ENCODE data around the gene CALCOCO1. TPM values are rescaled to one million over a fixed set of nuclear protein-coding genes. Genes with fewer than 3 reads are reported as not detected.

Gene CALCOCO1
- total and polyA plus RNA-seq, 2 of the 13 experiments (the other 11 are each of a cell fraction or from before 2014, with no cell fraction given): 7.7 to 47.7 TPM

GRCh38 chr12:53664191-53664590, 63.1 kb downstream of the CALCOCO1 start:
- BruUV-seq (replicated peaks): no TSS peak
- ATAC-seq (no peak), DNase-seq (ENCODE audit: low spot score) (no peak), FAIRE-seq (no peak)
- ChIA-PET POLR2A (interaction anchor here (1.1 kb wide), 1 partner anchor 11 kb away, joined by 4 read pairs; no protein-coding TSS in a partner anchor), CTCF (ENCODE audit: low intra/inter-chr PET ratio, low total read pairs) (no interaction called here)
- Histone ChIP-seq H3K9ac (ENCODE audit: insufficient read depth, low read depth, low read length) (no peak overlapping the region), H2AFZ (ENCODE audit: low read length) (no peak overlapping the region), H3K79me2 (ENCODE audit: insufficient read depth, low read length) (no peaks in the 10 kb centered on the region), H4K20me1 (ENCODE audit: insufficient read depth, low read length) (no peaks in the 10 kb centered on the region), H3K4me1 (ENCODE audit: insufficient read depth, low read length) (peaks cover 19% of the 10 kb centered on the region), H3K27ac (ENCODE audit: extremely low read length, insufficient read depth, low read length) (no peak overlapping the region), H3K27me3 (ENCODE audit: control insufficient read depth in 1 of 2, insufficient read depth in 2 of 2, low read length in 2 of 2) (no peaks in the 10 kb centered on the region), H3K9me3 (ENCODE audit: low read length) (no peaks in the 10 kb centered on the region), H3K4me3 (replicated peaks in 1 of 3; ENCODE audit: insufficient read depth in 1 of 3, low read depth in 2 of 3, low read length in 3 of 3) (no peak overlapping the region), H3K36me3 (replicated peaks in 1 of 2; ENCODE audit: control insufficient read depth in 1 of 2, insufficient read depth in 2 of 2, low read length in 2 of 2) (peaks cover 3 to 38% of the 10 kb centered on the region in 2 experiments), H3K4me2 (ENCODE audit: low read depth, low read length) (no peak overlapping the region)
- in situ Hi-C loops (cut with HindIII; ENCODE audit: extremely low pct_ligation_motif_present, low pct_unique_long_range_greater_than_20kb): no loop called here
- WGBS (ENCODE audit: low lambda C conversion rate): 93% methylated on average over 5 of the region's 5 CpGs
- intact Hi-C loops (cut with micrococcal nuclease; ENCODE audit: unreplicated experiment): no loop called here
- no peak for TF ChIP-seq CEBPG (CRISPR knock-in tag; IDR thresholded peaks at IDR 0.05)
- TF ChIP-seq AFF4 (CRISPR knock-in tag; IDR thresholded peaks at IDR 0.05): no peak
- no peak for TF ChIP-seq SIX1 (CRISPR knock-in tag; IDR thresholded peaks at IDR 0.05; ENCODE audit: borderline replicate concordance)
- TF ChIP-seq PHF20 (CRISPR knock-in tag; IDR thresholded peaks at IDR 0.05): no peak
- TF ChIP-seq ZFAT (CRISPR knock-in tag; conservative IDR thresholded peaks at IDR 0.05): no peak
- TF ChIP-seq MATR3 (CRISPR knock-in tag; IDR thresholded peaks at IDR 0.05): no peak
- TF ChIP-seq GATA4 (IDR thresholded peaks at IDR 0.05; ENCODE audit: borderline replicate concordance, low read depth): no peak
- TF ChIP-seq ZNF121 (CRISPR knock-in tag; IDR thresholded peaks at IDR 0.05): no peak
- TF ChIP-seq HMGXB4 (CRISPR knock-in tag; IDR thresholded peaks at IDR 0.05; ENCODE audit: borderline replicate concordance in 1 of 2, low read depth in 1 of 2): no peak
- TF ChIP-seq HINFP (CRISPR knock-in tag; IDR thresholded peaks at IDR 0.05; ENCODE audit: low read depth): no peak

Measured in HepG2 (cell line).